Activated T-cell treated with anti-CD3 and anti-CD28 coated beads, Interleukin-2, amount 50 U/mL, for 4 hours (primary cell): Measurements from ENCODE around the gene LIMCH1. TPM values are rescaled to one million over a fixed set of nuclear protein-coding genes. Genes with fewer than 3 reads are reported as not detected.
"Not testable (repeated sequence)": the region's sequence is repeated elsewhere in the genome, so short reads cannot be mapped to it uniquely, and the experiment has no call there.

Source experiments
- ATAC-seq, 2 donors: fragments of 200-7000 bp; cut with Tn5 transposase; one replicate each; pipeline ENCODE4 v1.10.0; 2021
- DNase-seq: peaks from one replicate; pipeline ENCODE4 v3.0.0-alpha.2; 2020
- H3K27me3 Mint-ChIP-seq: one replicate; pipeline ENCODE4 v1.8.0; 2021; ENCODE audit warnings: low read depth, mixed read lengths
- H3K36me3 Mint-ChIP-seq: one replicate; pipeline ENCODE4 v1.8.0; 2022; ENCODE audit warnings: mixed read lengths; ENCODE audit not compliant: insufficient read depth
- H3K4me1 Mint-ChIP-seq: one replicate; pipeline ENCODE4 v1.8.0; 2021; ENCODE audit warnings: low read depth, mixed read lengths
- H3K4me3 Mint-ChIP-seq: one replicate; pipeline ENCODE4 v1.8.0; 2021; ENCODE audit warnings: mild to moderate bottlenecking, moderate library complexity, mixed read lengths
- H3K9me3 Mint-ChIP-seq: one replicate; pipeline ENCODE4 v1.8.0; 2021; ENCODE audit warnings: mixed read lengths
- total RNA-seq, 3 donors: library from RNA; stranded (reverse); gene quantifications; one replicate each; pipeline ENCODE4 v1.2.1, GENCODE V29; 2021

LIMCH1 gene
- total RNA-seq, 3 donors from 2014 or later = 0.11 to 0.34 (median 0.15) TPM

DNA sequence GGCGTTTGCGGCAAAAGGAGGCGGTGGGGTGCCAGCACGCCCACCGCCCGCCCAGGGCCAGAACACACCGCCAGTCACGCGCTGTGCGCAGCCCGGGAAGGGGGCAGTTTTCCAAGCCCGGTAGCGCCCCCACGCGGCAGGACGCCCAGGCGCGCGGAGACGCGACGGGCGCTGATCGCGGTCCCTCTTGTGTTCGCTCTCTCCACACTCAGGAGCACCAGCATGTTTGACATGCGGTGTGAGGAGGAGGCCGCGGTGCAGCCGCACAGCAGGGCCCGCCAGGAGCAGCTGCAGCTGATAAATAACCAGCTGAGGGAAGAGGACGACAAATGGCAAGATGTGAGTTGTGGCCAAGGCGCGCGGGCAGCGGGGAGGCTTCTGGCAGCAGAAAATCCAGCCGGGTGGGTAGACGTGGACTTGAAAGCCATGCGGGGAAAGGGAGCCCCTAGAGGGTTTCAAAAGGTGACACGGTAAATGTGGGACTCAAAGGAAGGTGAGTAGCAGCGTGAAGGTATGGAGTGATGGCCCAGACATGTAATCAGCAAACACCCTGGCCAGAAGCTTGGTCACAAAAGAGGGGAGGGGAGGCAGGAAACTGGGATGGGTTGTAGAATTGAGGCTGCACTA lies 106.4 kb downstream of the LIMCH1 start:
- no peak for DNase-seq
- H3K27me3 Mint-ChIP-seq = peaks cover 21% of the 10 kb centered on the region
- peak overlapping the region; percentile 29 for H3K4me3 Mint-ChIP-seq
- H3K4me1 Mint-ChIP-seq = no peaks in the 10 kb centered on the region
- H3K9me3 Mint-ChIP-seq = no peaks in the 10 kb centered on the region
- no peak for ATAC-seq
- H3K36me3 Mint-ChIP-seq = no peaks in the 10 kb centered on the region

DNA sequence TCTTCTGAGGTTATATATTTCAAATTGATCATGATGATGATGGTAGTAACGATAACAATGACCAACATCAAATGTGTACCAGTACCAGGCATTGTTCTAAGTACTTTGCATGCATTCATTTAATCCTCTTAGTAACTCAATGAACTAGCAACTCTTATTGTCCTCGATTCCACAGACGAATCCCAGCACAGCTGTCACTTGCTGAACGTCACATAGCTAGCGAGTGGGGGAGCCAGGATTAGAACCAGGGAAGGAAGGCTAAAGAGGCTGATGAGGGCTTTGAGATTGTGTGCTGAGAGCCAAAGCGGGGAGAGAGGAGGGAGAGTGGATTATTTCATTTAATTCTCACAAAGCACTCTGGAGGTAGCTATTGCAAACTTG lies 106.9 kb downstream of the LIMCH1 start:
- H3K4me1 Mint-ChIP-seq = no peaks in the 10 kb centered on the region
- peaks cover 21% of the 10 kb centered on the region for H3K27me3 Mint-ChIP-seq
- no peak overlapping the region for H3K4me3 Mint-ChIP-seq
- ATAC-seq (no peak), DNase-seq (no peak)
- no peaks in the 10 kb centered on the region for H3K9me3 Mint-ChIP-seq
- no peaks in the 10 kb centered on the region for H3K36me3 Mint-ChIP-seq

DNA sequence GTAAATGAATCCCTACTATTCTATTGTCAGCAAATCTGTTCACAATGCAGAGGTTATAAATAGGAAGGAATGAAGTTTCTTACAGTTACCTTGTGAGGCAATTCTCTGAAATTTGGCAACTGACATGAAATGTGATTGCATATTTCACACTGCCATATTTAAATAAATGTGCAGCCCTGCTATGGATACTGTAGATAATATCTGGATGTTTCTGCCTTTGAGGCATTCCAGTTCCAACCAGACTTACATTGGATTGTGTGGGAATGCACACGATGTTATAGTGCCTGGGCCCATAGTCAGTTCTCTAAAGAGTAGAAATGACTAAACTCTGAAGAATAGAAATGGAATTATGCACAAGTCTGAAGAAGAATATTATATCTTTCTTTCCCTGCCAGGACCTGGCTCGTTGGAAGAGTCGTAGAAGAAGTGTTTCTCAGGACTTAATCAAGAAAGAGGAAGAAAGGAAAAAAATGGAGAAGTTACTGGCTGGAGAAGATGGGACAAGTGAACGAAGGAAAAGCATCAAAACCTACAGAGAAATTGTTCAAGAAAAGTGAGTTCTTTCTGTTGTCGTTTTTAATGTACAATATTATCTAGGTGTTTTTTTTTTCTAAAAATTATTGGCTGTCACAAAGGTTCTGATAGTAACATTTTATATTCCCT lies 107.9 kb downstream of the LIMCH1 start:
- DNase-seq (no peak), ATAC-seq (no peak)
- Mint-ChIP-seq H3K36me3 (no peaks in the 10 kb centered on the region), H3K27me3 (peaks cover 21% of the 10 kb centered on the region), H3K9me3 (no peaks in the 10 kb centered on the region), H3K4me1 (no peaks in the 10 kb centered on the region), H3K4me3 (no peak overlapping the region)

DNA sequence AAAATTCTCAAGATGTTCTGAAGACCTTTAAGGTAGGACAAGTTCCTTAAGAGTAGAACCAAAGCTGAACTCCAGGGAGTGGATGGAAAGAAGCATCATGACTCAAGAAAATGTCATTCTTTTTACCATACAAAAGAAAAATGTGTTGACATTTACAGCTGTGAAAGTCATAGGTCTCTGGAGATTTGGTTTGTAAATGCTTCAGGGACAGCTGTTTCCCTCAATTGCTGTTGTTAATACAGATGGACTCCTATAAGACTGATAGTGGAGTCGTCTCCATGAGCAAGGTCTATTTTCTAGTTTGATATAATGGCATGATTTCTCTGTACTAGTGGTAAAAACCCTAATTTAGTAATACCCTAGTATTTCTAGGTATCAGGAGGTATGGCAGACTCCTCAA lies 108.9 kb downstream of the LIMCH1 start:
- ATAC-seq (no peak), DNase-seq (no peak)
- Mint-ChIP-seq H3K36me3 (no peaks in the 10 kb centered on the region), H3K27me3 (peaks cover 21% of the 10 kb centered on the region), H3K4me3 (no peak overlapping the region), H3K4me1 (no peaks in the 10 kb centered on the region), H3K9me3 (no peaks in the 10 kb centered on the region)

DNA sequence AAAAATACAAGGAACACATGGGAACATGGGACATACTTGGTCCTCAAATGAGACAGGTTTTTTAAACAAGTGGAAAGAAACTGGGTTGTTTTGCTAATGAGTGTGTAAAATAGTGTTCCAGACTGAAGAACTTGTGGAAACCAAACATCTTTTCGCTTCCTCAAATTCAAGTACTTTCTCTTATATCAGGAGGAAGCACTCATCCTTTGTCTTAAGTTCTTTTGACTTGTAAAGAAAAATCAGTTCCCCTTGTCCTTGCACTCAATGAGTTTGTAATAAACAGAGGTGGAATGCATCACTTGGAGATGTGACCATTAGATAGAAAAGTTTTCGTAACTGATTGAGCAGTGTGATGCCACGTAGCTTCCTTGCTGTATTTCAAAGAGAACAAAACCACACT lies 109.4 kb downstream of the LIMCH1 start:
- Mint-ChIP-seq H3K27me3 (peaks cover 21% of the 10 kb centered on the region), H3K9me3 (no peaks in the 10 kb centered on the region), H3K4me3 (no peak overlapping the region), H3K4me1 (no peaks in the 10 kb centered on the region), H3K36me3 (no peaks in the 10 kb centered on the region)
- ATAC-seq (no peak), DNase-seq (no peak)

DNA sequence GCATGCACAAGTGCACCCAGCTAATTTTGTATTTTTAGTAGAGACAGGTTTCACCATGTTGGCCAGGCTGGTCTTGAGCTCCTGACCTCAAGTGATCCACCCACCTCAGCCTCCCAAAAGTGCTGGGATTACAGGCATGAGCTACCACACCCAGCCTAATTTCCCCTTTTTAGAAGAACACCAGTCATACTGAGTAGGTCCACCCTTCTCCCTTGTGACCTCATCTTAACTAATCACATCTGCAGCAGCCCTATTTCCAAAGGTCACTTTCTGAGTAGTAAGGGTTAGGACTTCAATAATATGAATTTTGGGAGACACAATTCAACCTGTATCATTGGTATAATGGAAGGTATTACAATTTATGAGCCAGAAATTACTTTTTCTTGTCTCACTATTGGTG lies 113.2 kb downstream of the LIMCH1 start:
- H3K4me3 Mint-ChIP-seq, ATAC-seq, H3K4me1 Mint-ChIP-seq: not testable (repeated sequence)

DNA sequence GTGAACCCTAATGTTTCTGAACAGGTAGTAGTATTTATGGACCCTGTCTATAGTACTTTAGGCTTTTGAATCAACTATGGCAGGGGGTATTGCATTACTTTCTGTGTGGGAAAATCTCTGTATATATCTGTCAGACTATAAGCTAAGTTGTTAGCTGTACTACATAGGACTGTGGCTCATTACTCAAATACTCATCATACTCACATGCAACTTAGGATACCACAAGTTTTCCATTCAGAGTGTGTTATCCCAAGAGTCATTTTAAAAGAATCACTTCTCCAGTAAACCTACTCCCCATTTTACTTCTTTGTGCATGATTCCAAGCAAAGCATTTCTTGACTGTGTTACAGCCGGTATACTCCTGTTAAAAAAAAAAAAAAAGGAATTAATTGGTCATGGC lies 115.0 kb downstream of the LIMCH1 start:
- ATAC-seq (no peak), DNase-seq (no peak)
- peaks cover 3% of the 10 kb centered on the region for H3K27me3 Mint-ChIP-seq
- H3K4me1 Mint-ChIP-seq = no peaks in the 10 kb centered on the region
- no peaks in the 10 kb centered on the region for H3K9me3 Mint-ChIP-seq
- H3K4me3 Mint-ChIP-seq = no peak overlapping the region
- no peaks in the 10 kb centered on the region for H3K36me3 Mint-ChIP-seq

More for the DNA sequence above, 113.2 kb downstream of the LIMCH1 start:
- H3K36me3 Mint-ChIP-seq, H3K27me3 Mint-ChIP-seq, H3K9me3 Mint-ChIP-seq, DNase-seq: not testable (repeated sequence)

DNA sequence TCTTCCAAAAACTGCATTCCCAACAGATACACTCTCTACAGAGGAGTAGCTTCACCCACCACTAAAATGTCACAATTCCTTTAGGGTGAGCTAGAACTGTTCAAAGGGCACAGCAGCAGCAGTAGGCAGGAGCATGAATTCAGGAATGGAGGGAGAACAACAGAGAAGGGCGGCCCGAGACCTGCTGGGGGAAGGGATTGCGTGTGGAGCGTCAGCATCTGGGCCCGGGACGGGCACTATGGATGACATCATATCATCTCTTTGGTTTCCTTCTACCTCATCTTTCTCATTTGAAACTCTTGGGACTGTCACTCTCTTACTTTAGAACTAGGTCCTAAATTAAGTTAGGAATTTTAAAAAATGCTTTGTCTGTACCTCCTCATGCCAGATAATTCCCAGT lies 115.6 kb downstream of the LIMCH1 start:
- H3K4me3 Mint-ChIP-seq = no peak overlapping the region
- no peaks in the 10 kb centered on the region for H3K4me1 Mint-ChIP-seq
- H3K36me3 Mint-ChIP-seq = no peaks in the 10 kb centered on the region
- H3K27me3 Mint-ChIP-seq = peaks cover 3% of the 10 kb centered on the region
- DNase-seq = no peak
- H3K9me3 Mint-ChIP-seq = no peaks in the 10 kb centered on the region
- ATAC-seq = no peak

DNA sequence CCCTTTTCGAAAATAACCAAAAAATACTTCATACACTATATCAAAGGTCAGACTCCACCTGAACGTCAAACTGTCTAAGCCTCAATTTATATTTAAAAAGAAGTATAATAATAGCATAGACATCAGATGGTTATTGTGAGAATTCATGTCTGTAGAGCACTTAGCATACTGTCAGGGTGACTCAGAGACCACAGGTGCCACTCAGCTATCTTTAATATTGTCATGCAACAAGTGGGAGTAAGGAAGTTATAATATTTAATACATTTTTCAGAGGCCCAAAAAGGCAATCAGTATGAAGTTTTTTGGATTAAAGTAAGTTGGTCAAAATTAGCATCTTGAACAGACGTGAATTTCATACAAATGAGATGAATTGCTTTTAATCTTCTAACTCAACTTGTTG lies 117.2 kb downstream of the LIMCH1 start:
- no peak for ATAC-seq
- DNase-seq = no peak
- peaks cover 3% of the 10 kb centered on the region for H3K27me3 Mint-ChIP-seq
- H3K9me3 Mint-ChIP-seq = no peaks in the 10 kb centered on the region
- no peaks in the 10 kb centered on the region for H3K4me1 Mint-ChIP-seq
- no peak overlapping the region for H3K4me3 Mint-ChIP-seq
- H3K36me3 Mint-ChIP-seq = no peaks in the 10 kb centered on the region

DNA sequence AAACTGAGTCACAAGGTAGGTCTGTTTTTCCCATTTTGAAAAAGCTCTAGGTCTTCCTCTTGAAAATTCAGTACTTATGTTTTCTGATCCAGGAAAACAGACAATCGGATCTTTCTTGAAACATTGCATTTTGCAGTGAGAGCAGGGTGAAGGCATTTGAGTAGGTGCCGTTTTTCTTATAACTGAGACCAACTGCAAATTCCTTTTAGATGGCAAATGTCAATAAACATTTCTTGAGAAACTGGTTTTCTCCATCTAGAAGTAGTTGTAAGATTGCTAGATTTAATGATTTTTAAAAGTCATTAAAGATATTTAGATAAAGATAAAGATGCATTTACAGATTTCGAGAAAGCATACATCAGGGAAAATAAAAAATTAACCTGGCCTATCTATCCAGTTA lies 118.1 kb downstream of the LIMCH1 start:
- H3K4me1 Mint-ChIP-seq = peaks cover 3% of the 10 kb centered on the region
- no peak for ATAC-seq
- peaks cover 8% of the 10 kb centered on the region for H3K27me3 Mint-ChIP-seq
- no peaks in the 10 kb centered on the region for H3K36me3 Mint-ChIP-seq
- DNase-seq = no peak
- H3K9me3 Mint-ChIP-seq = no peaks in the 10 kb centered on the region
- no peak overlapping the region for H3K4me3 Mint-ChIP-seq

DNA sequence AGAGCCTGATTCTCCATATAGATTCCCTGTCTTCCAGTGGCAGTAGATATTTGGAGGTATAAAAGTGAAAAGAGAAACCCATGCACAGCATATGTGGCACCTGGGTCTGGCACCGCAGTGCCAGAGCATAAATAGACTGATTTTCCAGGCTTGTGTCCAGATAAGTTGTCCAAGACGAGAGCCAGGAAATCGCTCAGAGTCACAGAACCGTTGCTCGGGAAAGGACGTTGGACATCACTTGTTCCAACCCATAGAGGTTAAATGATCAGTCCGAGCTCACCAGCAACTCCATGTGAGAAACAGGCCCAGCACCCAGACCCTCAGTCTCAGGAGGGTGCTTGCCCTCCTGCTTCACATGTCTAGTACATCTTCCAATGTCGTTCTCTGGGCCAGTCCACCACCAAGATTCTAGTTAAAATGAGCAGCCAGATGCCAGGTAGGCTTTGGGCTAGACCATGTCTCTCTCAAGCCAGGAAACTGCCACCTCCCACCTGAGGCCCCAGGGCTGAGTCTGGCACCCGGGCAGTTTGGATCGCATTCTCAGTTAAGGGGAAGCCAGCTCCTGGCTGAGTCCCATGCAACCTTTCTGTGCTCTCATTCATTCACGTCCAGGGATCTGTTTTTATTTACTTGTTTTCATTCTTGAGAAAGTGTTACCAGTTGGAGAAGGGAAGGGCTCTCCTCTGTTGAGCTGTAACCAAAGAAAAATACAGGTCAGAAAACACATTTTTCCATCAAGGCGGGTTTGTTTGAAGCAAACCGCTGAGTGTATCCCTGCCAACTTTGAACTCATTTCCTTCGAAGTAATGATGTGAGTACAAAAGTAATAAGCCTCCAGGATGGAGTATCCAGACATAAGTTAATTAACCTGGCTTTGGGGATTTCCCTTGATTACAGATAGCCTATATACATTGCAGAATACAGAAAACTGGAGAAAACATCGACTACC lies 118.9 kb downstream of the LIMCH1 start:
- no peak for DNase-seq
- peaks cover 3% of the 10 kb centered on the region for H3K4me1 Mint-ChIP-seq
- H3K27me3 Mint-ChIP-seq = peaks cover 8% of the 10 kb centered on the region
- ATAC-seq = no peak
- H3K4me3 Mint-ChIP-seq = no peak overlapping the region
- H3K9me3 Mint-ChIP-seq = no peaks in the 10 kb centered on the region
- no peaks in the 10 kb centered on the region for H3K36me3 Mint-ChIP-seq

DNA sequence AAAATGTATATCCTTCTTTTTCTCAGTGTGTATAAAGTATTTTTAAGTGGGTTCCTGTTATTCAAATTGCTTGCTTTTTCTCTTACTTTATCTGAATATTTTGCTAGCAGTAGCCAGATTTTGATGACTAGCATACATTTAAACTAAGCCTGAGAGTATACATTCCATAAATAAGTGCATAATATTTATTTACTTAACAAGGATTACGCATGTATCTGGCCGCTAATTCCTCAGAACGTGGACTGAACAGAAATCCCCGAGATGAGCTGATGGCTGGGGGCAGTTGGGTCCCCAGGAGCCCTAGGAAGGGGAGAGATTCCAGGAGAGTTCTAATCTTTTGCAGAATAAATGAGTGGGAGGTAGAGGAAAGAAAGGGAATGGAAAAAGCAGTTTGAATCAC lies 119.6 kb downstream of the LIMCH1 start:
- peaks cover 11% of the 10 kb centered on the region for H3K27me3 Mint-ChIP-seq
- ATAC-seq (no peak), DNase-seq (no peak)
- H3K36me3 Mint-ChIP-seq = no peaks in the 10 kb centered on the region
- H3K9me3 Mint-ChIP-seq = no peaks in the 10 kb centered on the region
- H3K4me1 Mint-ChIP-seq = peaks cover 3% of the 10 kb centered on the region
- no peak overlapping the region for H3K4me3 Mint-ChIP-seq

DNA sequence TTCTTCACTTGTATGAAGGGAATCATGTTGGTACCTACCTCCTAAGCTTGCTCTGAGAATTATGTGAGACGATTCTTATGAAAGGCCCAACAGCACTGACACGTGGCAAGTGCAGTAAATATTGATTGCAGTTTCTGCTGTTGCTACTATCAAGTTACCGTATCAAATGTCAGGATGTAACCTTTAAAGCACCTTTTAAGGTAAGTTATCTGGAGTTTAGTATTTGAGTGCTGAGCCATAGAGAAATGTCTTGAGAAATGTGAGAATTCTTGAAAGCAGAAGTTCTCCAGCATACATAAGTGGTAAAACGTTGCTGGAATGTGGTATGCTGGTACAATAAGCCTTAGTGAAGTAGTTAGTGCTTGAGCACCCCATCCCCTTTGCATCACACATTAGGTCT lies 120.2 kb downstream of the LIMCH1 start:
- Mint-ChIP-seq H3K9me3 (no peaks in the 10 kb centered on the region), H3K36me3 (no peaks in the 10 kb centered on the region), H3K4me1 (peaks cover 3% of the 10 kb centered on the region), H3K4me3 (no peak overlapping the region), H3K27me3 (peaks cover 11% of the 10 kb centered on the region)
- DNase-seq (no peak), ATAC-seq (no peak)

DNA sequence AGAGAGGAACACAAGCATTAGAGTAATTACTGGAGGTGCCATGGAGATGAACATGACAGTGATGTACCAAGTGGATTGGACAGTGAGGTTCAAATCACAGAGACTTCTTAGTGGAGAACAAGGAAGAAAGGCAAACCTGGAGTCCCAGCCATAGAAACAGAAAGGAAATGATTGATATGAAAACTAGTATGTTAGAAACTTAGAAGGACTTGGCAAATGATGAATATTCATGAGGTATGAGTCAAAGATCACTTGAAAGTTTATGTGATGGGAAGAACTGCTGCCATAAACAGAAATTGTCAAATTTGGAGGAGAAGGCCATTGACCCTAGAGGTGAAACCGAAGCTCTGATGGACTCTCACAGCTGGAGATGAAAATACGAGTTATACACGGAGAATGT lies 122.4 kb downstream of the LIMCH1 start:
- ATAC-seq (no peak), DNase-seq (no peak)
- Mint-ChIP-seq H3K36me3 (no peaks in the 10 kb centered on the region), H3K4me1 (peaks cover 3% of the 10 kb centered on the region), H3K9me3 (no peaks in the 10 kb centered on the region), H3K27me3 (peaks cover 11% of the 10 kb centered on the region), H3K4me3 (no peak overlapping the region)
